ENCODE measurements around the gene TMEM9.

DNA sequence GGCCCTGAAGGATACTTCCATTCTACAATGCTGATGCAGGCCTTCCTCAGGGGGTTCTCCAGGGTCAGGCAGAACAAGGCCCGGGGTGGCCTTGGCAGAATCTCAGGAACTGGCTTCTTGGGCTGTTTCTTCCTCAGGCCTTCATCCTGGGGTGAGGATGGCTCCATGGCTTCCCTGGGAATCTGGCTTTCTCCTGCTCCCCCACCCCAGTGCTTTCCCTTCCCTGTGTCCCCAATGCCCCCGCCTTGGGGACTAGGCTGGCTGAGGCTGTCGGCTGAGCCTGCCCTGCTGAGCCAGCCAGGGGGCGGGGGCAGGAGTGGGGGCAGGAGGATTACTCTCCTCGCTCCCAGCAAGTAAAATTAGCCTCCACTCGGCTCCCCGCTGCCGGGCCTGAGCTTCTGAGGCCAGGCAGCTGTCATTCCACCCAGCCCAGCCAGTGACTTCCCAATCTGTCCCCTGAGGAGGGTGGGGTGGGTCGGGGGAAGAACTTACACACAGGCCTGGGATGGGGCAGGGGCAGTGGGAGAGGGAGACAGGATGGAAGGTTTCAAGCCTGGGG, 42.0 kb downstream of the TMEM9 start, which contains the start of gene CACNA1S:
- TF ChIP-seq POLR2AphosphoS5 (IDR thresholded peaks at IDR 0.05) = no peak
- TF ChIP-seq, protein P1, sequence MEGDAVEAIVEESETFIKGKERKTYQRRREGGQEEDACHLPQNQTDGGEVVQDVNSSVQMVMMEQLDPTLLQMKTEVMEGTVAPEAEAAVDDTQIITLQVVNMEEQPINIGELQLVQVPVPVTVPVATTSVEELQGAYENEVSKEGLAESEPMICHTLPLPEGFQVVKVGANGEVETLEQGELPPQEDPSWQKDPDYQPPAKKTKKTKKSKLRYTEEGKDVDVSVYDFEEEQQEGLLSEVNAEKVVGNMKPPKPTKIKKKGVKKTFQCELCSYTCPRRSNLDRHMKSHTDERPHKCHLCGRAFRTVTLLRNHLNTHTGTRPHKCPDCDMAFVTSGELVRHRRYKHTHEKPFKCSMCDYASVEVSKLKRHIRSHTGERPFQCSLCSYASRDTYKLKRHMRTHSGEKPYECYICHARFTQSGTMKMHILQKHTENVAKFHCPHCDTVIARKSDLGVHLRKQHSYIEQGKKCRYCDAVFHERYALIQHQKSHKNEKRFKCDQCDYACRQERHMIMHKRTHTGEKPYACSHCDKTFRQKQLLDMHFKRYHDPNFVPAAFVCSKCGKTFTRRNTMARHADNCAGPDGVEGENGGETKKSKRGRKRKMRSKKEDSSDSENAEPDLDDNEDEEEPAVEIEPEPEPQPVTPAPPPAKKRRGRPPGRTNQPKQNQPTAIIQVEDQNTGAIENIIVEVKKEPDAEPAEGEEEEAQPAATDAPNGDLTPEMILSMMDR (IDR thresholded peaks at IDR 0.05) = no peak
